GM12865 (cell line): ENCODE measurements around the gene PRSS21.
A peak's percentile ranks its signal among the peaks of the same experiment; 100 is the strongest.

Source experiments
- DNase-seq: peaks from one replicate; pipeline ENCODE4 v3.0.0; 2010; ENCODE audit warnings: low read depth
- H3K4me3 ChIP-seq: 2 replicates; pipeline ENCODE4 v1.5.1; 2011; ENCODE audit warnings: mild to moderate bottlenecking, low read depth, low read length, control low read depth
- TF ChIP-seq, protein P1 (sequence below): IDR thresholded peaks from 2 replicates; pipeline ENCODE4 v1.5.1; 2011; ENCODE audit warnings: low read length, control low read depth, low read depth, inconsistent platforms; ENCODE audit not compliant: insufficient read depth; ENCODE audit errors: missing control alignments

The PRSS21 gene

DNA sequence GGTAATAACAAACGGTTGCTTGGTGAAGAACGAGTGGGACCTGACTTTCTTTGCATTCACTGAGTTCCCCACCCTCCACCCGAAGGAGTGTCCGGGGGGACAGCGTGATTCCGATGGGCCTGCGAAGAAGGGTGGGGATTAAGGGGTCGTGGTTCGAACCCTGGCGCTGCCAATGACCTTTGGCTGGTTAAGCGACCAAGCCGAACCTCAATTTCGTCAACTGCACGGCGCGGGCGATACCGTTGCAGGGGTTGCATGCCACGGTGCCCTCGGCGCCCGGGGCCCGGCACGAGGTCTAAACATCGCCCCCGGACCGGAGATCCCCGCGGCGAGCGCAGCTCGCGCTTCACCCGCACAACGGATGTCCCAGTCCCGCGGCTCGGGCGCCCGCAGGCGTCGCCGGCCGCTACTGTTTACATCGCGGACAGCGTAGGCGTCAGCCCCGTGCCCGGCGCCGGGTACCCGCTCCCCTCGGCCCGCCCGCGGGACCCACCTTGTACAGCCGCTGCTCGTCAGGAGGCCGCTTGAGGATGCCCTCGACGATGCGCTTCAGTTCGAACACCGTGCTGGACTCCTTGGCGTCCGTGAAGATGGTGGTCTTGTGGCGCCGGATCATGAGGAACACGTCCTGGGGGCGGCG, 40.4 kb upstream of the PRSS21 start:
- TF ChIP-seq, protein P1, sequence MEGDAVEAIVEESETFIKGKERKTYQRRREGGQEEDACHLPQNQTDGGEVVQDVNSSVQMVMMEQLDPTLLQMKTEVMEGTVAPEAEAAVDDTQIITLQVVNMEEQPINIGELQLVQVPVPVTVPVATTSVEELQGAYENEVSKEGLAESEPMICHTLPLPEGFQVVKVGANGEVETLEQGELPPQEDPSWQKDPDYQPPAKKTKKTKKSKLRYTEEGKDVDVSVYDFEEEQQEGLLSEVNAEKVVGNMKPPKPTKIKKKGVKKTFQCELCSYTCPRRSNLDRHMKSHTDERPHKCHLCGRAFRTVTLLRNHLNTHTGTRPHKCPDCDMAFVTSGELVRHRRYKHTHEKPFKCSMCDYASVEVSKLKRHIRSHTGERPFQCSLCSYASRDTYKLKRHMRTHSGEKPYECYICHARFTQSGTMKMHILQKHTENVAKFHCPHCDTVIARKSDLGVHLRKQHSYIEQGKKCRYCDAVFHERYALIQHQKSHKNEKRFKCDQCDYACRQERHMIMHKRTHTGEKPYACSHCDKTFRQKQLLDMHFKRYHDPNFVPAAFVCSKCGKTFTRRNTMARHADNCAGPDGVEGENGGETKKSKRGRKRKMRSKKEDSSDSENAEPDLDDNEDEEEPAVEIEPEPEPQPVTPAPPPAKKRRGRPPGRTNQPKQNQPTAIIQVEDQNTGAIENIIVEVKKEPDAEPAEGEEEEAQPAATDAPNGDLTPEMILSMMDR: no peak
- peak; percentile 46 for DNase-seq
- peak overlapping the region; percentile 82 for H3K4me3 ChIP-seq

DNA sequence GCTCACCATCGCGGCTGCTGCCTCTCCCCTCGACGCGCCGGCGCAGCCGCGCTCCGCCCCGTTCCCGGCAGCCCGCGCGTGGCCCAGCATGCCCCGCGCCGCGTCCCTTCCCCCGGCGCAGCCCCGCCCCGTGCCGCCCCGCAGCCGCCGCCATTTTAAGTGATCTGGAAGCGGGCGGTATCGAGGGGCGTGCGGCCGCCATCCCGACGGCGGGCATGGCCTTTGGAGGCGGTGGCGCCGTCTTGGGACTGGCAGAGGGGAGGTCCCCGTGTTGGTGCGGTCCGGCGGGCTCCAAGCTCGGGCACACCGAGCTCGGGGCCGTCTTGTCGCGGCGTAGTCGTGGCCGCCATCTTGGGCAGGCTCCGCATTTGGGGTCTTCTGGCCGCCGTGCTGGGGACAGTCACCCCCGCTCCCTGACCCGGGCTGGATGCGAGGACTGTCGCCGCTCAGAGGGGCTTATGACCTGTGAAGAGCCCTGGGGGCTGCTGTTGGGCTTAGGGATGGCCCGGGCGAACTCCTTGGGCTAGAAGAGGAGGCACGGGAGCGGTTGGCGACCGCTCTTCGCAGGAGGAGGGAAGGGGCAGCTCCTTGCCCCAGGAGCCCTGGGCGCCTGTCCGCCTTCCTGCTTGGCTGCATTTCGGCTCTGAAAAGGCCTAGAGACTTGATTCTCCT, 39.7 kb upstream of the PRSS21 start, which contains the start of gene ELOB:
Gene ELOB (minus strand): TSS at position 50 of the 672 bp plus-strand sequence. CDS start 41 bp downstream, at position 9.
- peak; percentile 91 for DNase-seq
- TF ChIP-seq, protein P1: no peak
- peak within 1 kb of the TSS; percentile 90 for H3K4me3 ChIP-seq

DNA sequence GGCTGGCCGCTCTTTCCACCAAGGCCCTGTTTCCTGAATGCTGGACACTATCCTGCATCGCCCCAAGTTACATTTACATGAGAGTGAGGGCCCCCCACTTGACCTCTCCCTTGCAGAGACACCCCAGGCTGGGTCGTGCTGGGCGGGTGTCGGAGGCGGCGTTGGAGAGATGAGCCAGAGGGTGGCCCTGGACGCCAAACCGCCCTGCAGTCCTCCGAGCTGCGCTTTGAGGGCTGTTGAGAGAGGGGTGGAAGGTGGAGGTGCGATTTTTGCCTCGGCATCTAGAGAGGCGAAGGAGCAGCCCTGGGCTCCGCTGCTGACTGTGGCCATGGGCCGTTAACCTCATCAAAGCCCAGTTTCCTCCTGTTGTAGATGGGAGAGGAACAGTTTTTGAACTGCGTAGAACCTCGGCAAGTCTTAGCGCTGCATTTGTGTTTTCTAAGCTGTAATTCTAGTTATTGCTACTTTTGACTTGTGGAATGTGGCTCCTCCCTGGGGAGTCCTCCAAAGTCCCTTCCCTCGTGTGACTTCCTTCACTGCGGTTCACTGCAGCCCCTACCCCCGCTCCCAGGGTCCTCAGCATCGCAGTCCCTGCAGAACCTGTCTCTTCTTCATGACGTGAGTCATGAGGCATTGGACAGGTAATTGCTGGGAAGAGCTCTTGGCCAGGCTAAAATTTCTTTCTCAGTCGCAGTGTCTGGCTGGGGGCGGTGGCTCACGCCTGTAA, 39.0 kb upstream of the PRSS21 start:
- peak overlapping the region; percentile 90 for H3K4me3 ChIP-seq
- TF ChIP-seq, protein P1: no peak
- DNase-seq: no peak

DNA sequence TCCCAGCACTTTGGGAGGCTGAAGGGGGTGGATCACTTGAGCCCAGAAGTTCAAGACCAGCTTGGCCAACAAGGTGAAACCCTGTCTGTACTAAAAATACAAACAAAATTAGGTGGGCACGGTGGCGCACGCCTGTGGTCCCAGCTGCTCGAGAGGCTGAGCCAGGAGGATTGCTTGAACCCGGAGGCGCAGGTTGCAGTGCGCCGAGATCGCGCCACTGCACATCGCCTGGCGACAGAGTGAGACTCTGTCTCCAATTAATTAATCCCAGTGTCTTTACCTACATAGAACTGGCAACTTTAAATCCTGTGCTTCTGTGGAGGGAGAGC, 38.4 kb upstream of the PRSS21 start:
- TF ChIP-seq, protein P1: no peak
- H3K4me3 ChIP-seq: peak overlapping the region; percentile 90
- no peak for DNase-seq

DNA sequence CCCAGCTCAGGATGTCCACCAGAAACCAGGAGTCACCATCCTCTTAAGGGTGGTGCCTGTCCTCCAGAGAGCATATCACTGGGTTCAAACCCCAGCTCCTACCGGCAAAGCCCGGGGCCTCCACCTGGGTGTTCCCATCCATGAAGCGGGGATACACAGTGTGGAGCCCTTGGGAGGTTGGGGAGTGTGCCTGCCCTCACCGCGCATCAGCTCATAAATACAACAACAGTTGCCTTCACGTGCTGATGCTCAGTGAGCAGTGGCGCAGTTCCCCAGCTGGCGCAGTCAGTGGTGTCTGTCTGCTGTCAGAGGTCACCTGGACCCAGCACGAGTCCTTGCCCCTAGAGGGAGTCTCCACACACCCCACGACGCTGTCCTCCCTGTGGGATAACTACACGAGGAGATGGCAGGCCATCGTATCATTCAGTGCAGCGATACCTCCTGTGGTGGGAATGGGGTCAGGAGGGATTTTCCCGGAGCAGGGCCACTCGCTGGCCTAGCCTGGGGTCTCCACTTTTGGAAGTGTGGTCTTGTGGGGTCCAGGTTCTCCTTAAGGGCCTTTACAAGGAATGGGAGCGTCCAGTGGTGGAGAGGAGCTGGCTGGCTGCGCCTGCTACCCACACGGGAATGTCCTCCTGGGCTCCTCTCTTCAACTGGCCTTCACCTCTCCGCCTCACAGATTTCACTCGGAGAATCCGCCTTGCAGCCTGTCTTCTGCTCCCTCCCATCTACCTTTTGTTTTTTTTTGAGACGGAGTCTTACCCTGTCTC, 37.7 kb upstream of the PRSS21 start:
- H3K4me3 ChIP-seq: no peak overlapping the region
- TF ChIP-seq, protein P1: no peak
- no peak for DNase-seq

DNA sequence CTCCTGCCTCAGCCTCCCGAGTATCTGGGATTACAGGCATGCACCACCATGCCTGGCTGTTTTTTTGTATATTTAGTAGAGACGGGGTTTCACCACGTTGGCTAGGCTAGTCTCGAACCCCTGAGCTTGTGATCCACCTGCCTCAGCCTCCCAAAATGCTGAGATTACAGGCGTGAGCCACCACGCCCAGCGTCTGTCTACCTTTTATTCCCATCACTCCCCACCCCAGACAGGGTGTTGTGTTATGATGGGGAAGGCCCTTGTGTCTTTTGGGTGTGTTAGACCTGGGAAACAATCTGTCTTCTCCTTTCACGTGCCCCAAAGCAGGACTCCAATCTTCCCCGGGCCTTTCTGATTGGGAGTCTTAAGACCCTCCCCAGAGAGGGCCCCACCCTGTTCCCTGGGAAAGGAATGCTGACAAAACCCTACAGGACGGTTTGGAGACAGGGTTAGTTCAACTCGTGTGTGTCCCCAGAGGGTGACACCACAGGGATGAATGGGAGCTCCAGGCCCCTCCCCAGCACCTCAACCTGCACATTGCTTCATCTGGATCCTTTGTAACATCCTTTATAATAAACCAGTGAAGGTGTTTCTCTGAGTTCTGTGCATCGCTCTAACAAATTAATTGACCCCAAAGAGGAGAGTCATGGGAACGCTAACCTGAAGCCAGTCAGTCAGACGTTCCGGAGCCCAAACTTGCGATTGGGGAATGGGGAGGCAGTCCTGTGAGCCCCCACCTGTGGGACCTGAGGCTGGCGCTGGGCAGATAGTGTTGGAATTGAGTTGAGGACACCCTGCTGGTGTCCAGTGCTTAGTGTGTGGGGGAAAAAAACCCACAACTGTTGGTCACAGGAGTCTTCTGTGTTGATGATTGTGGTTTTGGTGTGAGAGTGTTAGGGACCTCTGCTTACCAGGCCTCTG, 36.8 kb upstream of the PRSS21 start:
- TF ChIP-seq, protein P1: no peak
- no peak for DNase-seq

More for the DNA sequence above, 36.8 kb upstream of the PRSS21 start:
- no peak overlapping the region for H3K4me3 ChIP-seq
